ENCODE data around the gene TBC1D22A.
"Not testable (repeated sequence)": the region's sequence is repeated elsewhere in the genome, so short reads cannot be mapped to it uniquely, and the experiment has no call there.

Gene TBC1D22A

DNA sequence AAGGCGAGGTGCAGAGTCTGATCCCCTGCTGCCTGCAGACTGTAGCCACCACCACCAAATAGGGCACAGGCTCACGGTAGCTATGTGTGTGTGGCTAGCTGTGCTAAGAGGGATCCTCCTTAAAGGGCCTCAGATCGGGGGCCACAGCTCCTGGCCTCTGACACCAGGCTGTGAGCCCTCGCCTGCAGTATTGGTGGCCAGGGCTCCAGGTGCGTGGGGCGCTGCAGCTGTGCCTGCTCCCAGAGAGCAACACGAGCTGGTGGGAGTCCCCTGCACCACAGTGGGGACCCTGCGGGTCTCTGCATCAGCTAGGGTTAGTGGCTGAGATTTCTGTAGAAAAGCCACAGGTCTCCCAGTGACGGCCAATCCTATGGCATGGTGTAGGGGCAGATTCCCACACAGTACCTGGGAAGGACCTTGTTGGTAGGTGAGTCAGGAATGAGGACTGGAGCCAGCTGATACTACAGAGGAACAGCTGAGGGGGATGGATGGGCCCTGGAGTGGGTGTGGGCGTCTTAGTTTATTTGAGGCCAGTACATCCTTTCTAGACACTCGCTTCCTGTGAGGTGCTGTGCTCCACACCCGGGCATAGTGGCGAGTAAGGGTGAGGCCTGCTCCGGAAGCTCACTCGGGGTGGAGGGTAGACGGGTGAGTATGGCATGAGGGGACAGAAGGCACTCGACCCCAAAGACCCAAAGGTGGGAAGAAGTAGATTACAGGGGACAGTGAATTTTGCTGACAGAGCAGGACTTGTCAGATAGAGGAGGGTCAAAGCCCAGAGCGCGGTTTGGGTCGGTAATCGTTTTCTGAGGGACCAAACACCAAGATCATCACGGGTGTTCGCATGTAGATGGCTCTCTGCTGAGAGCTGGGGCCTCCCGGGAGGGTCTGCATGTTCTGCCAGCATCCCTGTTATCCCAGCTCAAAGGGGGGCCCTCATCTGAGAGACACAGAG is 212.5 kb downstream of the TBC1D22A start:
- DNase-seq = no peak

DNA sequence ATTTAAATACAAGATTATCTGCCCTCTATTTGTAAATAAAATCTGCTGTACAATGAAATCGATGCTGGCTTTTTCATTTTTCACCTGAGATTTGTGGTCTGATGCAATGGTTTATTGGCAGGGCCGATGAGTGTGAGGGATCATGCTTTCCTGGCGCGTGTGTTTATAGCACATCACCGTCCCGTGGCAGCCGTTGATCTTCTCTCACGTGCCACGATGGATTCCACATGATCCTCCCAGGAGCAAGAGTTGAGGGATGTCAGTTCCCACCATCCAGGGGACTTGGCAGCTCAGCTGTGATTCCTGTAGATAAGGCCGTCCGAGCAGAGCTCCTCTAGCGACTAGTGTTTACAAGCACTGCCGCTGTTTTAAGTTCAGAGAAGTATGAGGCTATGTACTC is 213.7 kb downstream of the TBC1D22A start:
- DNase-seq = no peak

DNA sequence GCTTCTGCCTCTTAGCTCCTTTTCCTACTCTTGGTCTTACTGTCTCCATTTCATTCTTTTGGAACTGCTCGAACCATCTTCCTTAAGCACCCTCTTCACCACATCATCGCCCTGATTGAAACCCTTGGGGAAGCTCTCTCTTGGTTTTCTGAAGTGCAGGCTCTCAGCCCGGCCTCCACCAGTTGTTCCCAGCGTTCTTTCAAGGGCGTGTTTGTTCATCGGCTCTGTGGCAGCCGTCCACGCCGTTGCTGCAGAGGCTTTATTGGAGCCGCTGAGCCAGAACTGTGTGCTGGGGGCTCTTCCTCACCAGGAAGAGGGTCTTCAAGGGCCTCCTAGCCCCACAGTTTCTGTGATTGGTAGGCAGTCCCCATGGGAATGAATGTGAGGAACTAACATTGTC is 214.1 kb downstream of the TBC1D22A start:
- no peak for DNase-seq

DNA sequence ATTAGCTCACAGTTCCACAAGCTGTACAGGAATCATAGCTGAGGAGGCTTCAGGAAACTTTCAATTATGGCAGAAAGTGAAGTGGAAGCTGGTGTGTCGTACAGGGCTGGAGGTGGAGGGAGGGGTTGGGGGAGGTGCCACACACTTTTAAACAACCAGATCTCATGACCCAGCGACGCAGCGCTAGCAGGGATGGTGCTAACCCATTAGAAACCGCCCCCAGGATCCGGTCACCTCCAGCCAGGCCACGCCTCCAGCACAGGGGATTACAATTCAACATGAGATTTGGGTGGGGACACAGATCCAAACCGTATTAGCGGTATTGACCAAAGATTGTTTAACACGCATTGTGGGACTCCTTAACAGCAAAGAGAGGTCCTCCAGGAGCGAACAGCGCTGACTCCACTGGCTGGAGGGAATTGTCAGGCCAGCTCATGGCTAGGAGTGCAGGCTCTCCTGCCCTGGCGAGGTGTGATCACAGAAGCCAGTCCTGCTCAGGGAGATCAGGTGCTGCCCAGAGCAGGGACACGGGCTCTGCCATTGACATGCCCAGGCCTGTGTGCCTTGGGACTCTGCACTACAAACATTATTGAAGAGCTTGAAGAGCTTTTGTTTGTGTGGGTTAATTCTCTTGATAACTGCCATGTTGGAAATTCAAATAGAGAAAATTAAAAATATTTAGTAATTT is 215.3 kb downstream of the TBC1D22A start:
- DNase-seq = no peak

DNA sequence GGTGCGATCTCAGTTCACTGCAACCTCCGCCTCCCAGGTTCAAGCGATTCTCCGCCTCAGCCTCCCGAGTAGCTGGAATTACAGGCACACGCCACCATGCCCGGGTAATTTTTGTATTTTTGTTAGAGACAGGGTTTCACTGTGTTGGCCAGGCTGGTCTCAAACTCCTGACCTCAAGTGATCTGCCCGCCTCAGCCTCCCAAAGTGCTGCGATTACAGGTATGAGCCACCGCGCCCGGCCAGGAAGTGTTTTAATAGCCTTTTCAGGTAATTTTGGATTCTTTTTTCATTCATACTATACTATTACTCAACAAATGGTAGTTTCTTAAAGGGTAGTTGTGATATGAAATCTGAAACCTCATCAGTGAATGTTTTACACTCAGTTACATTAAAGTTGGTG is 216.2 kb downstream of the TBC1D22A start:
- not testable (repeated sequence) for DNase-seq

DNA sequence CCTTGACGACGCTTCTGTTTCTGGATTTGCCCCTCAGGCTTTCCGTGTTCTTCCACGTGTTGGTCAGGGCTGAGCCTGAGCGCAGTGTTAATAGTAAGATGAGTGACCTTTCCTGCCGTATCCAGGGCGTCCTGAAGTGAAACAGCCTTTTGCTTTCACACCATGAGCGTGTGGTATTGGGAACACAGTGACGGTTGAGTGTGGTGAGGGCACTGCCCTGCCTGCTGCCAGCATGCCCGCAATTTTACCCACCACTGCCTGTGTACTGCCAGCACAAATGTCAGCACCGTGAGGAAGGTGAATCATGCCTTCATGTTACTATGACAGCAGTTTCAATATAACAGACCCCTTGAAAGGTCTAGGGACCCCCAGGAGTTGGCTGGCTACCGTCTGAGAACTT is 217.1 kb downstream of the TBC1D22A start:
- no peak for DNase-seq

DNA sequence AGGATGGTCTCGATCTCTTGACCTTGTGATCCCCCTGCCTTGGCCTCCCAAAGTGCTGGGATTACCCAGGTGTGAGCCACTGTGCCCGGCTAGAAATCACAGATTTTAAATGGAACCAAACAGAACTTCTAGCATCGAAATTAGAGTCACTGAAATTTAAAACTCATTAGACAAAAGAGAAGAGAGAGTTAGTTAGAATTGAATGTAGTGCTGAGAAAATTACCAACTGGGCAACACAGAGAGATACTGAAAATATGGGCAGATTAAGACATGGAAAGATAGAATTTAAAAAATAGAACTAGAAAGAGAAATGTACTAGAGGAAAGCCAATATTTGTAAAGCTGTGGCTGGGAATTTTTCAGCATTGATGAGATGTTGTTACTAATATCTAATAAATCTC is 217.9 kb downstream of the TBC1D22A start:
- DNase-seq = no peak

DNA sequence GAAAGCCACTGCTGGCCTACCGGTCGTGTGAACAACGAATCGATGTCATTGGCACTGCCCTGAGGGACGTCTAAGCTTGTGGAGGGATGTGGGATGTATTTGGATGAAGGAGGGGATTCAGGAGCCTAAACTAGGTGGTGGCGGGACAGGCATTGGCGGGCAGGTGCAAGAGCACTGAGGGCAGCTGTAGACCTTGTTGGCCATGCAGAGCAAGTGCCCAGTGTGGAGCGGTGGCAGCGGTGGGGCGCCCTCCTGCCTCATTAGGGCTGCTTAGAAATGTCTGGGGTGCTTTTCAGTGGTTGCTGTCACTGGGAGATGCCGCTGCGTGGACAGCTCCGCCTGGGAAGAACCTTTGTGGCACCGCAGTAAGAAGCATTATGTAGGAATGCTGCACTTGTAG is 220.2 kb downstream of the TBC1D22A start:
- no peak for DNase-seq

DNA sequence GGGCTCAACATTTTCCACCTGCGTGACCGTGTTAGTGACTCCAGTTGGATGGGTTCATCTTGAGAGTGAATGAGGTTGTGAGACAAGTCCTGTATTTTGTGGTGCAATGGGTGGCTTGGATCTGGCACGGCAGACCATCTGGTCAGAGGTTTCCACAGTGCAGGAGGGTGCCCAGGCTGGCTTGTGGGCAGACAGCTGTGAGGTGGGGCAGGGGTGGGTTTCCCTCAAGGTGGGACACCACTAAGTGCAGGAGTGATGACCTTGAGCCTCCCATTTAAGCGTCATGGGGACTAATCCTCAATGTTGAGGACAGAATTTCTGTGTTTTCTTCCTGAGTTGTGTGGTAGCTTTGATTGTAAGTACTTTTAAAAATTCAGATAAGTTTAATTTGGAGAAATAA is 220.6 kb downstream of the TBC1D22A start:
- DNase-seq = no peak

DNA sequence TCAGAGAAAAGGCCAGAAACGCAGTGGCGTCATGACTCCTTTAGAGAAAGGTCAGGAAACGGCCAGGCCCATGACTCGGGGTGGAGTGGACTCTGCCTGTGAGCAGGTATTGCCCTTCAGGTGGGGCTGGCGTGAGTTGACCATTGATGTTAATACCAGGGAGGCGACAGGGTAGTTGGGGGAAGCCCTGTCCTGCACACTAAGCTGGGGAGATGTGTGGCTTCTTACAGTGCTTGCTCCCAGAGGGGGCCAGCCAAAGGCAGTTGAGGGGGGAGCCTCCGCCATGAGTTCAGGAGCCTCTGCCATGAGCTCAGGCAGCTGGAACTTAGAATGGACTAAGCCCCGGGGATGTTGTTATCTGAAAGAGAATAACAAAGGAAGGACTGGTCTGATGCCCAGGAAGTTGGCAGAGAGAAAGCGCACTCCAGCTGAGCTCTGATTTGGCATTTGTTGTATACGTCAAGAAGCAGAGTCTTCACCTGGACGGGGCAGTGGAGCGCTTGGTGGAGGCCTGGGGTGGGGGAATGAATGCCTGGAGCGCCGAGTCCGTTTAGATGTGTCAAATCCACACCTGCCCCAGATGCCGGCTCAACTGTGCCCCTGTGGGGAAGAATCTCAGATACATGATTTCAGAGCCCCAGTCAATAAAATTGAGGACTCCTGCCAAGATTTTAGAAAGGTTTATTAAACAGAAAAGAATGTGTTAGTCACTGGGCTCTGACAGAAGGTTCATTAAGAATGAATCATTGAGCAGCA is 222.5 kb downstream of the TBC1D22A start:
- DNase-seq = no peak

DNA sequence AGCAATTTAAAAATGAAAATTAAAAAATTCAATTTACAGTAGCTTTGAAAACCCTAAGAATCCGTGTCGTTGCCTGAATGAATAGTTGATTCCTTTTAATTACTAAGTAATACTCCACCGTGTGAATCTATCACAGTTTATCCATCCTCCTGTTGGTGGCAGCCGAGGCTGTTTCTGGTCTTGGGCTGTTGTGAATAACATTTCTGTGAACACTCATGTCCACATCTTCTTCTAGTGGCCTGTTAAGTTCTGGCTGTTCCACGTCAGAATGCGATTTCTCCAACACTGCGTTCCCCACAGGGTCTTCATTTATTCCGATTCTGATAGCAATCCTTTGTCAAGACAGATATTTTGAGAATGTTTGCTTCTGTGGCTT is 223.0 kb downstream of the TBC1D22A start:
- no peak for DNase-seq

DNA sequence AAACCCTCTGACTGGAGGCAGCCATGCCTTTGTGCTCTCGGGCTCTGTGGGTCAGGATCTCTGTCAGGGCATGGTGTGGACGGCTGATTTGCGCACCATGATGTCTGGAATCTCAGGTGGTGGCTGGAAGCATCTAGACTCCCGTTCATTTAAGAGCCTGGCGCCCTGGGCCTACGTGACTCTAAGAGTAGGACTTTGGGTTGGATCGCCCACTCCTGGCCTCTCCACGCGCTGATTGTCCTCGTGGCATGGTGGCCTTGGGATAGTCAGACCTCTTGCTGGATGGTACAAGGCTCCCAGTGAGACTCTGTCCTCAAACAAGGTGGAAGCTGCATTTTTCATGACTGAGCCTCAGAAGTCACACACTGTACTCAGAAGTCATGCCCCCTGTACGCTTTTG is 224.3 kb downstream of the TBC1D22A start:
- no peak for DNase-seq

DNA sequence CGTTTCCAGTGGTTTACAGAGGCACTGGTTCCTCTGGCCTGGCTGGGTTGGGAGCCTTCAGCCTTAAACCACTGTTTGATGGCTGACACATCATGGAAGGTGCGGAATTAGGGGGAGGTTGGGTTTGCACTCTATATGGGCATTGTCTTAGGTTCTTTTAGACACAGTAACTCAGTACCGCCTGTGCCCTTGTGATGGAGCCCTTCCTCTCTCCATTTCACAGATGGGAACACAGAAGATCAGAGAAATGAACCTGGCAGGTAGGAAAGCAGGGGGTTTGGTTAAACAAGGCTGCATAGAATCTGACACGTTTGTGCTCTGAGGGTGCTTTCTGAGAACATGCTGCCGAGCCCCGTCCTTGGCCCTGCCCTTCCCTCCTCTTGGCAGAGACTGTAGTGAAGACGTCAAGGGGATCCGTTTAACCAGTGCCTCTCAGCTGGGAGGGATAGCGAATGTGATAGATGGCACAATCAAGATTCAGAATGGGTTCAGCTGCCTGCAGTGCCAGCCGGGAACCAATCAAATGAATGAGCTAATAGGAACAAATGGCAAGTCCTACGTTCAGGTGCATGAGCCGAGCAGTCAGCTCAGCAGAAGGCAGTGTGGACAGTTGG is 228.6 kb downstream of the TBC1D22A start:
- no peak for DNase-seq

DNA sequence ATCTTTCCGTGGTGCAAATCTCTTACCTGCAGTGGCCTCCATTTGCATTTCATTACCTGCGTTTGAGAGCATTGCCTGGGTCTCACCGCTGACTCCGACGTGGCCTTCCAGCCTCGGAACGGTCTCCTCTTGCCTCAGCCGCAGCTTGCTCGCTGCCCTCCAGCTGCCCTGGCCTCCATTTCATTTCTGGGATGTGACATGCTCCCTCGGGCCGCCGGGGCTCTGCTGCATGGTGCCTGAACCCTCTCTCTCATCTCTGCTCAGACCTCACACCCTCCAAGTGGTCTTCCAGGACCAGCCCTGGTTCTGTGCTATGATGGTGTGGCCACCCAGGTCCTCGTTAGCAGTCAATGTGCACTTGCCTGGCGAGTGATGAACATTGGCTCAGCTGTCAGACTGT is 229.2 kb downstream of the TBC1D22A start:
- no peak for DNase-seq

DNA sequence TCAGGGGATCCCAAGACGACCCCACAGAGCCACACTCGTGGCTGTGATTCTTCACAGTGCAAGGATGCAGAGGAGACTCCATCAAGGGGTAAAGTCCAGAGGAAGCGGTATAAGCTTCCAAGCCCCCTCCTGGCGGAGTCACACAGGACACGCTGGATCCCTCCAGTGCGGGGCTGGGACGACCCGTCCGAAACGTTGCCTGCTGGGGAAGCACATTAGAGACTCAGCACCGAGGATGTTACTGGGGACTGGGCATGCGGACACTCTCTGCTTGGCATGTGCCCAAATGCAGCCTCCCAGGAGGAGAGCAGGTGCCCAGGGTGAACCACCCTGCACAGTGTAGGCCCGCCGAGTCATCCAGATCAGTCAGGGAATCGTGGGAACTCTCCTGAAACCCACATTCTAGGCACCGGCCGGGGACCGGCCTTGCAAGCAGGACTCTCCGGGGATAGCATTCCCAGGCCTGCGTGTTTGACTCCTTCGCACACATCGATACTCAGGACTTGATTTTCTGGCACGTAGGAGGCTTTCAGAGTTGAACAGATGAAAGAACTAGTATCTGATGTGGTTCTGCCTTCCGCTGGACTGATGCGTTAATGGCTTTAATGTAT is 229.8 kb downstream of the TBC1D22A start:
- no peak for DNase-seq

DNA sequence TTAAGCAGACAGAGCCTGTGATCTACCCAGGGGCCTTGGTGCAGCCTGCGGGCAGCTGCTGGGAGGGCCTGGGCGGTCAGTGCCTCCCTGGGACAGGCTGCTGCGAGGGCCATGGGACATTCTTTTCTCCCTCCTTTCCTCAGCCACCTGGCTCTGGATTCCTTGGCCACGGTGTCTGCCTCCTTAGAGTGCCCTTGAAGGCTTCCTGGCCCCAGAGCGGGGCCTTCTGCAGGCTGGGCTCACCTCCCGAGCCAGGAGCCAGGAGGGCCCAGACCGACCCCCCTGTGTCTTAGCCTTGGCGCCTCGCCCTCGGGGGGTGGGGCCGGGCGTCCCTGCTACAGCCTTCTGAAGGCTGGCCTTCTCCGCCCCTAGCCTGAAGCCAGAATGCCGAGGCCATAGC is 231.2 kb downstream of the TBC1D22A start:
- DNase-seq = no peak

DNA sequence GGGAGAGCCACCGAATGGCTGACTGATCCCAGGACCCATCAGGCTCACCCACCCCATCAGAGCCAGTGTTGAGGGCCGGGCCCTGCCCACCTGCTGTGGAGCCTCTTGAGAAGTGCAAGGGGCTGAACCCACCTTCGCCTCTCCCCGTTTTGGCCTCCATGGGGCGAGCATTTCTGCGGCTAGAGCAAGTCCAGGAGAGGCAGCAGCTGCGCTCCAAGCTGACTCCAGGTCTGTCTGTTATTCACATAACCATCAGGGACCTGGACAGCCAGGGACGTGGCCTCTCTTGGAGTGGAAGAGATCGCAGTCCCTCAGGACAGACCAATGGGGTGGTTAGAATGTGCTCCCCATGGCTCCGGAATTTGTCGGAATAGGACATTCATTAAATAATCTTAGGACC is 231.8 kb downstream of the TBC1D22A start:
- DNase-seq = no peak

DNA sequence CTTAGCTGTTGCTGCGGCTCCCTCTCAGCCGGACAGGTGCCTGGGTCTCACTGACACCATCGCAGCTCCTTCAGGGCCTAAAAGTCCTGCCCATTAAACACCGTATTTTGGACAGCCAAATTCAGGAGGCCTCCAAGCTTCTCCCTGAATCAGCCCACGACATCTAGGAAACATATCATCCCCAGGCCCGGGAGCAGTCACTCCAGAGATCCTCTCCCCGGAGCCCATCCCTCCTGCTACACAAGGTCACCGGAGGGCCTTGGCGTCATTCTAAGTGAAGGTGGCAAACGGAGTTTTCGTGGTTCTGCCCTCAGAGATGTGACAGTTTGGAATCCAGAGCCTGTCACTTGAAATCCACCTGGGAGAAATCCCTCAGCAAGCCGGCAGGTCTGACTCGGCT is 232.5 kb downstream of the TBC1D22A start:
- DNase-seq = no peak

DNA sequence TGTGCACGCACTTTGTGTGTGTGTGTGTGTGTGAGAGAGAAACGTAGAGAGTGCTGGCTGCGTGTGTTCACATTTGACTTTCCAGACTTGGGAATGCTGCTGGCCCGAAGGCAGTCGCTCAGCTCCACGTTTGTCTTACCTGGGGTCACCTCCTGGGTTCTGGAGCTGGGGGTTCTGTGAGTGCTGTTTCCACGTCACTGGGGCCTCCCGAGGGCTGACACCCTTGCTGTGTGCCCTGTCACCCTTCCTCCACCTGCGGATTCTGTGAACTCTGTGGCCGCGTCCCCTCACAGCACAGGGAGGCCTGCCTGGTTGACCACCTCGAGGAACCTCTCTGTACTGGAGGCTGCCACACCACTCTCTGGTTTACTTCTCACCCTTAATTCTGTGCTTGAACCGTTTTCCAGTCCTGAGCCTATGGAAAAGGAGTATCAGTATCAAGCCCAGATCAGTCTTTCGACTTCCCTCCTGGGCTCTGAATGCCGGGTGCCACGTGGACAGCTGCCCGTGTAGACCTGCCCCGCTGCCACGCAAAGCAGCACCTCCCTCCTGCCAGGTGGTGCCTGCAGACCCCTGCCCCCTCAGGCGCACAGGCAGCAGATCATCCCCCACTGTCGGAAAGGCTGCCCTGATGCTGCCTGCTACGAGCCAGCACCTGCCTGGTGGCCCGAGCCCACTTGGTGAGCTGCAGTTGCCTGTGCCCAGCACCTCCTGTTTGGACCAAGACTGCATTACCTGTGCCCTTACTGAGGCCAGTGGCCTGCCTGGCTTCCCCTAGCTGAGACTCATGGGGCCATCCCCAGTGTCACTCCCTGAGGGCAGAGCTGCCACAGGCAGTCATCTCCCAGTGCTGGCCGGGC is 233.3 kb downstream of the TBC1D22A start:
- DNase-seq = no peak

DNA sequence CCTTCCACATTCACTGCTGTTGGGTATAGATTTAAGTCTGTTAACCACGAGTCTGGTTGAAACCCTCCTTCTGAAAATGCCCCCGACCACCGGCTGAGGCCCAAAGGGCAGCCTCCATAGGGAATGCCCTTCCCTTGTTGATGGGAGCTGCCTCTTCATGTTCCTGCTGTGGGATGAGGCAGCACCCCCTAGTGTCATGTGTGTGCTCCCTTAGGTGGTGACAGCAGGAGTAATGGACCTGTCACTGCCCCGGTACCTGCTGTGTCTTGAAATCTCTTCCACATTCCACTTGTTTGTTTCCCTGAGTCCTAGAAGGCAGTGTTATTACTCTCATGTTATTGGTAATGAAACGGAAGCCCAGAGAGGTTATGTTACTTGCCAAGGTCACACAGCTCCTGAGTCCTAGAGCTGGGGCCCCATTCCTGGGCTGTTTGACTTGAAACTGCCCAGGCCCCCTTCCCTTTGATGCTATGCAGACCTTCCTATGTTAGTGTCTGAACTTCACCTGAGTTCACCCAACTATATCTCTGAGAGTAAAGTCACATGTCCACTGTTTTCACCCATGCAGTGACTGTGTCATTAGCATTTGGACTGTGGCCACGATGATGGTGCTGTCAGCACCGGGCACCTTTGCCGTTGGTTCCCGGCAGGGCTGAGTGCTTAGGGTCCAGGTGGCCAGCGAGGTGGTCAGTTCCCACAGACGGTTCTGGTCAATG is 234.3 kb downstream of the TBC1D22A start:
- DNase-seq = peak in 1 of 4 experiments; percentile 12

Data from suppressor macrophage (primary cell).